Stomach (tissue), 4 donors: ENCODE measurements around the gene PIGR.

ENCODE experiments used
- CTCF ChIP-seq, 7 experiments: fragments of 450-650 bp in 4 of 7; fragments of 200-600 bp in 3 of 7; sonication (generic) in 3 of 7; IDR thresholded peaks; one replicate each; pipeline ENCODE4 v1.5.1; 2016 to 2019; ENCODE audit warnings: antibody characterized with exemption in 7 of 7, control low read depth in 2 of 7, mild to moderate bottlenecking in 1 of 7
- EP300 ChIP-seq: sonication (generic); formaldehyde crosslinking; IDR thresholded peaks from one replicate; pipeline ENCODE4 v1.6.1; 2017; ENCODE audit warnings: antibody characterized with exemption
- POLR2A ChIP-seq, 4 donors: fragments of 450-650 bp; IDR thresholded peaks; one replicate each; pipeline ENCODE4 v1.6.1; 2016; ENCODE audit warnings: antibody characterized with exemption in 4 of 4, control low read depth in 2 of 4, mild to moderate bottlenecking in 1 of 4, moderate library complexity in 1 of 4
- POLR2AphosphoS5 ChIP-seq, 3 donors: sonication (generic); formaldehyde crosslinking; IDR thresholded peaks; one replicate each; pipeline ENCODE4 v1.6.1; 2016; ENCODE audit warnings: antibody characterized with exemption in 3 of 3

GRCh38 chr1:206974140-206974539, 27.9 kb upstream of the PIGR start:
- no peak for TF ChIP-seq CTCF (IDR thresholded peaks at IDR 0.05)
- no peak for TF ChIP-seq POLR2A (IDR thresholded peaks at IDR 0.05)
- no peak for TF ChIP-seq EP300
- no peak for TF ChIP-seq POLR2AphosphoS5 (IDR thresholded peaks at IDR 0.05)
